Cortex of kidney (tissue), 1 donor: ENCODE data around the gene PARL.

Experiments
- DNase-seq: peaks from one replicate; lab custom pipeline; 2025; lab: John Stamatoyannopoulos, UW

The PARL gene

DNA sequence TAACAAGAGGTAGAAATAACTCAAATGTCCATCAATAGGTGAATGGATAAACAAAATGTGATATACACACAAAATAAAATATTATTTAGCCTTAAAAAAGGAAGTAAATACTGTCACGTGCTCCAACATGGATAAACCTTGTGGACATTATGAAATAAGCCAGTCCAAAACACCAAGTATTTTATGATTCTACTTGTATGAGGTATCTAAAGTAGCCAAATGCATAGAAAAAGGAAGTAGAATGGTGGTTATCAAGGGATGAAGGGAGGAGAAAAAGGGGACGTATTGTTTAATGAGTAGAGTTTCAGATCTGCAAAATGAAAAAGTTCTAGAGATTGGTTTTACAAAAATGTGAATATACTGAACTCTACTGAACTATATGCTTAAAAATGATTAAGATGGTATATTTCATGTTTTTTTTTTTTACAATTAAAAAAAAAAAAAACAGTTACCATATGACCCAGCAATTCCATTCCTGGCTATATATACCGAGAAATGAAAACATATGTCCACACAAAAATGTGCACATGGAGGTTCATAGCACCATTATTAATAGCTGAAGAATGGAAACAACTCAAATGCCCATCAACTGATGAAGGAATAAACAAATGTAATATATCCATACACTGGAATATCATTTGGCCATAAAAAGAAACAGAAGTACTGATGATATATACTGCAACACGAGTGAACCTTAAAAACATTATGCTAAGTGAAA, 30.2 kb downstream of the PARL start:
- DNase-seq: no peak

DNA sequence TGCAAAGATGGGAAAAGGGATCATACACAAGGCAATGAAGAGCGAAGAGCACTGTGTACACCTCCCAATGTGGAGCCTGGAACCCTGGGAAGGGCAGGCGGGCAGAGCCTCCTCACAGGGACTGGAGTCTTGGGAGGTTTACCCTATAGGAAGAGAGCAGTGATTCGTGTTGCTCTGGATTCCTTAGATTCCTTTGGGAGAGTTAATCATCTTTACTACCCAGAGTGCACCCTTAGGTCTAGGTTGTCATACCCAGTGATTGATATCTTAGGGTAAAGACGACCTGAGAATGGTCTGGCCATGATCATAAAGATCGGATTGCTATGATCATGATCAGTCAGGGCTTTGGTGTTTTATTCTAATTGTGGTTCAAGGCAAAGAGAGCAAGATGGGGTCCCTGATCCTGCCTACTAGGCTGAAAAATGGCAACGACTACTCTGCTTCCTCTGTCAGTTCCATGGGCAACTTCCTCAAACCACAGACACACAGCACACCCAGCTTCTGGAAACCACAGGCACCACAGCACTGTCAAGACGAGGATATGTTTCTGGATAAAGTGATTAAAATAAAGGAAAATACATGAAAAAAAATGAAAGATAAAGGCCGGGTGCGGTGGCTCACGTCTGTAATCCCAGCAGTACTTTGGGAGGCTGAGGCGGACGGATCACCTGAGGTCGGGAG, 38.9 kb downstream of the PARL start:
- no peak for DNase-seq

DNA sequence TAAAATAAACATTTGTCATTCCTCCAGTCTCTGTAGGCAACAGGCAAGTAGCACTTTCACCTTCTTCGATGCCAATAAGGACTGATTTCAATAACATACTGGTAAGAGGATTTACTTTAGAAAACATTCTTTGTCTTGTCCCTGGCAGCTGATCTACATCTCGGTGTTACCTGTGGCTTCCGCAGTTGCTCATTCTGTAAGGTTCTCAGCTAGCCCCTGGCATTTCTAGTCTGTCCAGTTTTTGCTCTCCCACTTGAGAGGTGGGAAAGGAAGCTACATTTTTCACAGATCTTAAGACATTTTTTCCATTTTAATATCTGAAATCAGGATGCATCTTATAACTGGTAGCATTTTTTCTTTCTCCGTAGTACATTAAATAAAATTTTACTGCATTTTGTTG, 39.6 kb downstream of the PARL start:
- no peak for DNase-seq

- no peak for DNase-seq
Observed at GRCh38 chr3:183844606-183845005, 40.1 kb downstream of the PARL start.

GRCh38 chr3:183839751-183840150, 44.9 kb downstream of the PARL start:
- DNase-seq: no peak

DNA sequence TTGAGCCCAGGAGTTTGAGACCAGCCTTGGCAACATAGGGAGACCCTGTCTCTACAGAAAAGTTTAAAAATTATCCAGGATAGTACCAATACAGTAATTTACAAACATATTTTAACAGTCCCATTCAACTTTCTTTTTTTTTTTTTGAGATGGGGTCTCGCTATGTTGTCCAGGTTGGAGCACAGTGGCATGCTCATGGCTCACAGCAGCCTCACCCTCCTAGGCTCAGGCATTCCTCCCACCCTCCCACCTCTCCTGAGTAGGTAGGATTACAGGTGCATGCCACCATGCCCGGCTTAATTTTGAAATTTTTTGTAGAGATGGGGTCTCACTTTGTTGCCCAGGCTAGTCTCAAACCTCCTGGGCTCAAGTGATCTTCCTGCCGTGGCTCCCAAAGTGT, 46.8 kb downstream of the PARL start:
- DNase-seq: no peak

DNA sequence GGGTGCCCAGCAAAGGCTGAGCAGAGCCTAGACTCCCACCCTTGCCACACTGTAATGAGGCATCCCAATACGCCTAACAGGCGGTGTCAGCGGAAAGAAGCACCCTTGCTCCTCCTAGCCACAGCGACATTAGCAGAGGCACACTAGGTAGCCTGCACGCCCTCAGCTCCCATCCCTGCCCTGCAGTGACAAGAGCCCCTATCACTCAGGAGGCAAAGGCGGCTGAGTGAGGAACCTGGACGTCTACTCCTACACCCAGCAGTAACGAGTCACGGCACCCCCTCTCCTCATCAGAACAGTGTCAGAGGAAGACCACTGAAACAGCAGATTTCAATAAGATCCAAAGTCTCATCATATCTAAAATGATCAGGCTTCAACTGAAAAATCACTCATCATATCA, 47.3 kb downstream of the PARL start:
- no peak for DNase-seq

DNA sequence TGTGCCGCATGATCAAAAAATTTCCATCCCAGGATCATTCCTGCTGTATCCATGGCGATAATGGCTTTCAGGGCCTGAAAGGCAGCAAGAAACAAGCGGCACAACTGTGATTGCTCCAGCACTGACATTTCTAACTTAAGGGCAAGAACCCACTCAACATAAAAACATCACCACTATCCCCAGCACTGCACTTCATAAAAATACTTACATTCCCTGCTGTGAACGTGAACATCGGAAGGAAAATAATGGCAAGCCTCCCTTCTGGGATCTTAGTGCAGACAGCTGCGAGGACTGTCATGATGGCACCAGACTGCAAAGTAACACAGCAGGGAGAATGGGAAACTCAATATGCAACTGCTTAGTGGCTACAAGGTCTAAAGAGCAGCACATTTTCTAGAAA, 51.2 kb downstream of the PARL start:
- no peak for DNase-seq

GRCh38 chr3:183830187-183830586, 54.5 kb downstream of the PARL start:
- DNase-seq: no peak

- DNase-seq: no peak
Observed at GRCh38 chr3:183829466-183829865, 55.2 kb downstream of the PARL start.

DNA sequence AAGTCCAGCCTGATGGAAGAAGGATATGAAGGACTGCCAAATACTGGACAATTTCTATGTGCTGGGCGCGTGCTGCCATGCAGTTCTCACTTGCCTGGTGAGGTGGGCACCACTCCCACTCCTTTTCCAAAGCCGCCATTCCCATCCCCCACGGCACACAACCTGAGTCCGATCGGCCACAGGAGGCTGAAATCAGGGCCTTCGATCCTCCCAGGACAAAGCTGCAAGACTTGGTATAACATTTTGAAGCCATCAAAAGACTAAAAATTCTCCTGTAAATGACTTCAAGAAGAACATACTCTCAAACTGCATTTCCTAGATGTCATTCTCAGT, 56.2 kb downstream of the PARL start:
- DNase-seq: no peak

- no peak for DNase-seq
Observed at GRCh38 chr3:183827809-183828537, 56.7 kb downstream of the PARL start.

GRCh38 chr3:183826448-183827250, 58.0 kb downstream of the PARL start:
- no peak for DNase-seq

DNA sequence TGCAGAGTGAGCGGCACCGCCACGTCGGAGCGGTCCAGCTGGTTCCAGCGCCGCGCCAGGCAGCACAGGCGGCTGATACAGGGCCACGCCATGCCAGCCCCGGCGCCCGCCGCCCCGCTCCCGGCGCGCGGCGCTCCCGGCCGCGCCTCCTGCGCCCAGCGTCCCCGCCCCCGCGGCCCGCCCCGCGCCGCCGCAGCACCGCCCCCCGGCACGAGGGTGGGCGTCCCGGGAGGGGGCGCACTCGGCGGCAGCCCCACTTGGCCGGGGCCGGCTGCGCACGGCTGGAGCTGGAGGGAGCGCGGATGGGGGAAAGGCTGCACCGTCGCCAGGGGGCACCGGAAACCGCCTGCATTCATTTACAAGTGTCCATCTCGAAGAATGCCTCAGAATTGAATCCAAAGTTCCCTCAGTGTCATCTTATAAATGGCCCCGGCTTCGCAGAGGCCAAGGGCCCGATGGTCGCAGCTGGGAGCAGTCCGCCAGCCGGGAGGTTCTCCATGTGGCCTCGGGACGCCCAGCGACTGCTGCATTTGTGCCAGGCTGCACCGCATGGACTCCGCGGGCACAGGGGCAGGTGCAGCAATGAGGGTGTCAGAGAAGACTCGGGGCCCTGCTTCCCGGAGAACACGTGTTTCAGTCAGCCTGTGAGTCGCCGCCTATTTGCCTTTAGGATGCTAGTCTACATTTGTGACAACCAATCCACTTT, 59.1 kb downstream of the PARL start, which contains the start of gene MAP6D1:
Gene MAP6D1, minus strand, starts transcription at position 122 of the 706 bp plus-strand sequence. Its CDS starts 30 bp downstream, at position 92.
- no peak for DNase-seq

- no peak for DNase-seq
Observed at GRCh38 chr3:183824761-183825455, 59.8 kb downstream of the PARL start.

- no peak for DNase-seq
Observed at GRCh38 chr3:183823963-183824362, 60.7 kb downstream of the PARL start.

- DNase-seq: no peak
Observed at GRCh38 chr3:183822631-183823030, 62.0 kb downstream of the PARL start.

- DNase-seq: no peak
Observed at GRCh38 chr3:183819831-183820230, 64.8 kb downstream of the PARL start.

DNA sequence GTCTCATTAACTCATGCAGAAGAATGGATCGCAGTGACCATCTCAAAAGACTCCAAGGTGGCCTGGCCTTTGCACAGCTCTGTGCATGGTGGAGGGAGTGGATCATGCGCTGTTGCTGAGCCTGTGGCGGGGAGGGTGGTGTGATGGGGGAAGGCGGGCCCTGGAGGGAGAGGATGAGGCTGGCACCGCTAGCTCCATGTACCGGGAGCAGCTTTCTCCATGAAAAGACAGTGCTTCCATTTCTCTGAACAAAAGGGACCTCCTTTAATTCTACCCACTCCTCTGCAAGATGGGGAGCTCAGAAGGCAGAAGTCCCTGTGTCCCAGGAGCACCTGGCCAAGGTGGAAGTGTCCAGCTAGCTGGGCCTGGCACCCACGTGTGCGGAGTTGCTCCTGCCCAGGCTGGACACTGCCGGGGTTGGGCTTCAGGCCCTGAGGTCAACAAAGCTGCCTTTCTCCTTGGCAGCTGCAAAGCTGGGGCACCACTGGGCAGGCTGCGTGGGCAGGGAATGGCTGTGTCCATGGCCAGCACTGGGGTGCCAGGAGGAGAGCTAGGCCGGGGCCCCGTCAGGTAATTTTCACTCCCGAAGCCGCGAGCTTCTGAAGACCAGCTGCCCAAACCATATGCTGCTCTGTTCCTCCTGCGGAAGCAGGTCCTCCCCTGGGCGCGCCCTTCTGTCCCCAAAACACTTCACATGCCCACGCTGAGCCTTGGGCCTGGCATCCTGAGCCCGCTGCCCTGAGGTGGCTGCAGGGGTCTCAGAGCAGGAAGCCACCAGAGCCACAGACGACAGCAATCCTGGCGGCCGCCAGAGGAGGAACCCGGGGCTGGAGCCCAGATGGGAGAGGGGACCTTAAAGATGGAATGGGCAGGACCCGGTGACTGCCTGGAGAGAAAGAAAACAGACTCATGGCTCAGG, 65.7 kb downstream of the PARL start:
- DNase-seq: no peak

DNA sequence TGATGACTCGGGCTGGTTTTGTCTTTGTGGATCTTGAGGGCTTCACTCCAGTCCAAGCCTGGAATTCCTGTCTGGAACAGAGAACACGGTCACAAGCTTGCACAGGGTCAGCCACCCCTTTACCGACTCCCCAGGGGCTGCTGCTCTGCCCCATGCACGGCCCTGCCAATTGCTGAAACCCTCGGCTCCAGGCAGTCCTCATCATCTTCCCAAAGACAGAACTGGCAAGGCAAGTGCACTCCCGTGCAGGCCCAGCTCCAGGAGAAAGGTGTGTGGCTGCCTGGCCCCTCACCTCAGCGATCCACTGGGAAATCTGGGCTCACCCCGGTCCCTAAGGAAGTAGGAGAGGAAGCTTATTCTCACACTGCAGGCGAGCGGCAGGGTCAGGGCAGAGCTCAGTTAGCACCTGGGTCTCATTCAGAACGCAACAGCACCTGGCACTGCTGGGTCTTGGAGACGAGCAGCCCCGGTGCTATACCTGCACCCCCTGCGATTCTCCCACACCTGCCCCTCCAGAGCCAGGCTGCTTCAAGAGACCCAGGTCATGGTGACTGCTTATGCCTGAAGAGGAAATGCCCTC, 66.5 kb downstream of the PARL start:
- no peak for DNase-seq
